ENCODE data around the gene GDE1. TPM values are rescaled to one million over a fixed set of nuclear protein-coding genes. Genes with fewer than 3 reads are reported as not detected.
A peak's percentile ranks its signal among the peaks of the same experiment; 100 is the strongest.

The GDE1 gene
- total and polyA plus RNA-seq, 8 donors, result 63.9 to 111 (median 82.4) TPM

DNA sequence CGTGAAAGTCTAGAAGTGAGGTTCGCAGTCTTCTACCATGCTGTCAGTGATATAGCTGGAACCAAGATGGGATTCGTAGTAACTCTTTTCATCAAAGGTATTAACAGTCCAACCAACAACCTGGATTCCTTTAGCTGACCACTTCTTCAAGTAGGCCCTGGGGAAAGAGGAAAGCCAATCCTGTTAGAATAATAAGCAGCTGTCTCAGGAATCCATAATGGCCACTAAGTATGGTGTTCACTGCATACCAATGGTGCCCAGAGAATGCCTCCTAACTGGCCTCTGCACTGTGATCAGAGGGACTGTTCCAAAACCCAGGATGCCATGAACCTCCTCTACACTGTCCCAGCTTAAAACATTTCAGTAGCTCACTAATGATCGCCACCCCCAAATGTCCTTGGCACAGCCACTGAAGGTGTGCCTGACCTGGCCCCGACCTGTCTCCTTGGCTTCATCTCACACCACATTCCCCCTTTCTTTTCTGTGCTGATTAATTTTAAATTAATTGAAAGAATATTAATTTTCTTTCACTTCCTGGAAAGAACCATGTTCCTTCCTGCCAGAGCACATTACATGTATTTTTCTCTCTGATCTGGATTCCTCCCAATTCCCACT lies 18.3 kb downstream of the GDE1 start:
- Histone ChIP-seq H3K36me3 (peaks cover 0 to 97% of the 10 kb centered on the region in 2 donors), H3K9me3 (no peaks in the 10 kb centered on the region), H3K4me1 (no peaks in the 10 kb centered on the region), H3K4me3 (no peak overlapping the region), H3K27me3 (no peaks in the 10 kb centered on the region), H3K27ac (no peak overlapping the region)
- intact Hi-C loops (cut with DNase I), result loop anchor here in 1 of 2 donors (5.0 kb wide), 1 partner anchor 116 kb away; no protein-coding TSS in a partner anchor
- TF ChIP-seq, protein P1, sequence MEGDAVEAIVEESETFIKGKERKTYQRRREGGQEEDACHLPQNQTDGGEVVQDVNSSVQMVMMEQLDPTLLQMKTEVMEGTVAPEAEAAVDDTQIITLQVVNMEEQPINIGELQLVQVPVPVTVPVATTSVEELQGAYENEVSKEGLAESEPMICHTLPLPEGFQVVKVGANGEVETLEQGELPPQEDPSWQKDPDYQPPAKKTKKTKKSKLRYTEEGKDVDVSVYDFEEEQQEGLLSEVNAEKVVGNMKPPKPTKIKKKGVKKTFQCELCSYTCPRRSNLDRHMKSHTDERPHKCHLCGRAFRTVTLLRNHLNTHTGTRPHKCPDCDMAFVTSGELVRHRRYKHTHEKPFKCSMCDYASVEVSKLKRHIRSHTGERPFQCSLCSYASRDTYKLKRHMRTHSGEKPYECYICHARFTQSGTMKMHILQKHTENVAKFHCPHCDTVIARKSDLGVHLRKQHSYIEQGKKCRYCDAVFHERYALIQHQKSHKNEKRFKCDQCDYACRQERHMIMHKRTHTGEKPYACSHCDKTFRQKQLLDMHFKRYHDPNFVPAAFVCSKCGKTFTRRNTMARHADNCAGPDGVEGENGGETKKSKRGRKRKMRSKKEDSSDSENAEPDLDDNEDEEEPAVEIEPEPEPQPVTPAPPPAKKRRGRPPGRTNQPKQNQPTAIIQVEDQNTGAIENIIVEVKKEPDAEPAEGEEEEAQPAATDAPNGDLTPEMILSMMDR (IDR thresholded peaks at IDR 0.05), result no peak
- DNase-seq, result no peak
- ATAC-seq, result no peak

DNA sequence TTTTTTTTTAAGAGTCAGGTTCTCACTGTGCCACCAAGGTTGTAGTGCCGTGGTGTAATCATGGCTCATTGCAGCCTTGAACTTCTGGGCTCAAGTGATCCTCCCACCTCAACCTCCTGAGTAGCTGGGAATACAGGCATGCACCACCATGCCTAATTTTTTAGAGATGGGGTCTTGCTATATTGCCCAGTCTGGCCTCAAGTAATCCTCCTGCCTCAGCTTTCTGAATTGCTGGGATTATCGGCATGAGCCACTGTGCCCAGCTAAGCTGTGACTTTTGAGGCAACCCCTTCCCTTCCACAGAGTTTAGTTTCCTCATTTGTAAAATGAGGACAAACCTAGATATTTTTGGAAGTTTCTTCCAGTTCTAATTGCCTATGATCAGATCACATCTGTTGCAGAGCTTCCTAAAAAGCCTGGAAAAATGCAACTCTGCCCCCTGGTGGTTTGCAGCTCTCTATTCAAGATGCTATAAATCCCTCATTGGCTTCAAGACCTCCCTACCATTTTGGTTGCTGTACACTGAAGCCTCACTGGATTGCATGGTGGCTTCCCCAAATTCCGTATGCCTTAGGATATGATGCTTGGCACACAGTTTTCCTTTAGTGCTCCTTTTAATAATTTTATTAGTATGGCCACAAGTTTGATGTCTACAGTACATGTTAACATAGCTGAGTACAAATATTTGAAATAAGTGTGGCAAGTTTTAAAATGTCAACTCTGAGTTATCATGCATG lies 19.3 kb downstream of the GDE1 start:
- H3K27ac ChIP-seq, result no peak overlapping the region
- peaks cover 0 to 99% of the 10 kb centered on the region in 2 donors for H3K36me3 ChIP-seq
- intact Hi-C loops (cut with DNase I), result loop anchor here in 1 of 2 donors (5.0 kb wide), 1 partner anchor 115 kb away; no protein-coding TSS in a partner anchor
- peak; percentile 83 for ATAC-seq
- no peaks in the 10 kb centered on the region for H3K9me3 ChIP-seq
- TF ChIP-seq, protein P1 (IDR thresholded peaks at IDR 0.05), result peak; percentile 76 to 78
- H3K4me3 ChIP-seq, result no peak overlapping the region
- no peaks in the 10 kb centered on the region for H3K27me3 ChIP-seq
- DNase-seq, result peak in 3 of 4 donors; percentile 51 to 82 (median 58)
- no peaks in the 10 kb centered on the region for H3K4me1 ChIP-seq

DNA sequence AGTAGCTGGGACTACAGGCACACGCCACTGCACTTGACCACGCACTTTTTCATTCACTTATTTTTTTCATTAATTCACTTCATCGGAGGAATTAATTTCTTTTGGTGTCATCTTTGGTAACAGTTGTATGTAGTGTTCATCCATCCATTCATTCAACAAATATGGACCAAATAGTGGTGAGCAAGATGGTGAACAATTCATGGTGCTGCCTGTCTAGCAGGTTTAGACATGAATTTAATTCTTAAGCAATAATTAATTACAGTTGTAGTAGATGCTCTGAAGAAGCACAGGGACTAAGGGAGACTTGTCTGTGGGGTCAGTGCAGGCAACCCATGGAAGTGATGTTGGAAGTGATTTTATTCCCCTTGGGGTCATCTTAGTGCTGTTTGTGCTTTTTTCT lies 22.4 kb downstream of the GDE1 start:
- intact Hi-C loops (cut with DNase I), result no loop called here

DNA sequence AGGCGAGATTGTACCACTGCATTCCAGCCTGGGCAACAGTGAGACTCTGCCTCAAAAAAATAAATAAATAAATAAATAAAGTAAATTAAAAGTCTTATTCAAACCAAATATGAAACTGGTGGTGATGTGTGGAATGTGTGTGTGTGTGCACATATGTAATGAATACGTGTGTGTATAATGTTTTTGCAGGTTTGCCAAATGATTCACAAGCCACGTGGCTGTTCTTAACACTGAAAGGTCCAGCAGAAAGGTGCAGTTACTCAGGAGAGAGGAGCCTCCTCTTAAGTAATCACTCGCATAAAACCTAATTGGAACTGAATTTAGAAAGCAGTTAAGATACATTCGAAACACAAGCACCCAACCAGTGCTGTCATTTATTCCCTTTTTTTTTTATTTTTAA lies 22.9 kb downstream of the GDE1 start:
- ATAC-seq (no peak), DNase-seq (no peak)
- TF ChIP-seq, protein P1 (IDR thresholded peaks at IDR 0.05), result no peak
- no peaks in the 10 kb centered on the region for H3K4me1 ChIP-seq
- H3K9me3 ChIP-seq, result no peaks in the 10 kb centered on the region
- no peak overlapping the region for H3K27ac ChIP-seq
- H3K36me3 ChIP-seq, result peaks cover 0 to 94% of the 10 kb centered on the region in 2 donors
- no peaks in the 10 kb centered on the region for H3K27me3 ChIP-seq
- H3K4me3 ChIP-seq, result no peak overlapping the region
- intact Hi-C loops (cut with DNase I), result no loop called here

More for the DNA sequence above, 22.4 kb downstream of the GDE1 start:
- Histone ChIP-seq H3K27ac (no peak overlapping the region), H3K36me3 (peaks cover 0 to 94% of the 10 kb centered on the region in 2 donors), H3K27me3 (no peaks in the 10 kb centered on the region), H3K4me3 (no peak overlapping the region), H3K9me3 (no peaks in the 10 kb centered on the region), H3K4me1 (no peaks in the 10 kb centered on the region)
- TF ChIP-seq, protein P1 (IDR thresholded peaks at IDR 0.05), result no peak
- no peak for ATAC-seq
- no peak for DNase-seq

DNA sequence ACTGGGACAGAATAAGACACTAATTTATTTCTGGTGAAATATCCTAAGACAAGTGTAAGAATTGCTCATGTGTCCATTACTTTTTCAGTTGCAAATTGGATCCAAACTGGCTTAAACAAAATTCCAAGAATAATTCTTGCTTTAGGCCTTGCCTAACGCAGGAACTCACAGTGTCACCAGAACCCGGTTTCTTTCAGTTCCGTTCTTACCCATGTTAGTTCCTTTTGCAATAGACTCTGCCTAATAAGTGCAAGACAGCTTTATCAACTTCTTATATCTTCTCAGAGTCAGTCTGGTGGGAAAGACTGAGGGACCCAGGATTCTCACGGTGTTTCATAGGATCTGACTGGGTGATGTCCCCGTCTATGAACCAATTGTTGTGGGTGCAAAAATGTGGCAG lies 24.7 kb downstream of the GDE1 start:
- peaks cover 0 to 82% of the 10 kb centered on the region in 2 donors for H3K36me3 ChIP-seq
- TF ChIP-seq, protein P1 (IDR thresholded peaks at IDR 0.05), result no peak

More for the DNA sequence above, 24.7 kb downstream of the GDE1 start:
- Histone ChIP-seq H3K27me3 (no peaks in the 10 kb centered on the region), H3K9me3 (no peaks in the 10 kb centered on the region), H3K27ac (peak overlapping the region in 1 of 2 donors; percentile 48), H3K4me3 (no peak overlapping the region), H3K4me1 (no peaks in the 10 kb centered on the region)
- no peak for DNase-seq
- intact Hi-C loops (cut with DNase I), result no loop called here
- ATAC-seq, result no peak

Data from left lung (tissue), 10 donors.